Common myeloid progenitor, CD34-positive (primary cell): ENCODE results near the gene VEZF1.

Experiments
- CTCF ChIA-PET: fragments of 350-600 bp; sonication (Branson Sonifier 250); formaldehyde crosslinking; loops from one replicate; lab custom pipeline; 2021; ENCODE audit warnings: antibody characterized with exemption; lab: Charles Lee
- POLR2A ChIA-PET: fragments of 350-600 bp; sonication (Branson Sonifier 250); formaldehyde crosslinking; loops from one replicate; lab custom pipeline; 2021; ENCODE audit warnings: antibody characterized with exemption; lab: Charles Lee
- DNase-seq, 3 donors: peaks; one replicate each; pipeline versions ENCODE4 v3.0.0 to v3.0.0-alpha.2; 2013
- H3K27ac ChIP-seq, 2 experiments: 1 replicate in 1 of 2; 2 replicates in 1 of 2; pipeline ENCODE4 v1.7.0; 2013; ENCODE audit warnings: inconsistent platforms in 2 of 2, low read length in 2 of 2, mild to moderate bottlenecking in 2 of 2, low read depth in 1 of 2, moderate library complexity in 1 of 2; ENCODE audit not compliant: severe bottlenecking in 2 of 2, insufficient read depth in 1 of 2, poor library complexity in 1 of 2
- H3K27me3 ChIP-seq, 5 experiments: replicated peaks in 2 of 5; 1 replicate in 3 of 5; 2 replicates in 2 of 5; pipeline versions ENCODE4 v1.6.1 to v1.7.0; 2013; ENCODE audit warnings: low read length in 4 of 5, mild to moderate bottlenecking in 2 of 5, moderate library complexity in 2 of 5, inconsistent platforms in 1 of 5; ENCODE audit not compliant: insufficient read depth in 5 of 5, control insufficient read depth in 4 of 5
- H3K36me3 ChIP-seq, 4 experiments: 1 replicate in 2 of 4; 2 replicates in 2 of 4; pipeline versions ENCODE4 v1.6.1 to v1.7.0; 2013; ENCODE audit warnings: low read length in 3 of 4, control low read depth in 1 of 4, mild to moderate bottlenecking in 1 of 4; ENCODE audit not compliant: control insufficient read depth in 4 of 4, insufficient read depth in 4 of 4
- H3K4me1 ChIP-seq, 4 experiments: 1 replicate in 3 of 4; 2 replicates in 1 of 4; pipeline versions ENCODE4 v1.6.1 to v1.7.1; 2013; ENCODE audit warnings: low read length in 3 of 4, mild to moderate bottlenecking in 3 of 4, control low read depth in 1 of 4, inconsistent platforms in 1 of 4, moderate library complexity in 1 of 4; ENCODE audit not compliant: control insufficient read depth in 4 of 4, insufficient read depth in 4 of 4; ENCODE audit errors: control extremely low read depth in 1 of 4
- H3K4me3 ChIP-seq, 7 experiments: 1 replicate in 4 of 7; 2 replicates in 3 of 7; pipeline versions ENCODE4 v1.5.1 to v1.7.0; 2013; ENCODE audit warnings: mild to moderate bottlenecking in 7 of 7, low read length in 6 of 7, moderate library complexity in 6 of 7, inconsistent platforms in 2 of 7, low read depth in 2 of 7, control low read depth in 1 of 7; ENCODE audit not compliant: insufficient read depth in 4 of 7, control insufficient read depth in 1 of 7; ENCODE audit errors: extremely low read depth in 1 of 7
- H3K9me3 ChIP-seq, 5 experiments: 1 replicate in 4 of 5; 2 replicates in 1 of 5; pipeline versions ENCODE4 v1.6.1 to v1.7.1; 2013; ENCODE audit warnings: low read length in 4 of 5, mild to moderate bottlenecking in 2 of 5, inconsistent platforms in 1 of 5, low read depth in 1 of 5, moderate library complexity in 1 of 5; ENCODE audit not compliant: control insufficient read depth in 4 of 5, insufficient read depth in 2 of 5; ENCODE audit errors: control extremely low read depth in 1 of 5
- WGBS: methylation state at CpG from one replicate; pipeline ENCODE4 v1.1.5; 2013; ENCODE audit not compliant: insufficient coverage; 5-methylcytosine and 5-hydroxymethylcytosine counted together

Gene VEZF1

GRCh38 chr17:57926723-57927047 is 61.4 kb downstream of the VEZF1 start:
- Histone ChIP-seq H3K27ac (no peak overlapping the region), H3K36me3 (no peaks in the 10 kb centered on the region), H3K9me3 (no peaks in the 10 kb centered on the region), H3K4me1 (peaks cover 0 to 3% (median 0%) of the 10 kb centered on the region in 4 experiments), H3K27me3 (peaks cover 0 to 2% (median 0%) of the 10 kb centered on the region in 5 experiments), H3K4me3 (no peak overlapping the region)
- WGBS = 97% methylated on average over 4 of the region's 7 CpGs
- DNase-seq = no peak
- CTCF ChIA-PET = interaction anchor here (1.3 to 1.9 kb wide), 2 partner anchors 21 to 24 kb away, joined by 4 to 7 read pairs; no protein-coding TSS in a partner anchor
- POLR2A ChIA-PET = no interaction called here

GRCh38 chr17:57925361-57925990 is 62.6 kb downstream of the VEZF1 start:
- Histone ChIP-seq H3K27ac (no peak overlapping the region), H3K4me3 (no peak overlapping the region), H3K9me3 (no peaks in the 10 kb centered on the region), H3K36me3 (no peaks in the 10 kb centered on the region), H3K27me3 (peaks cover 0 to 2% (median 0%) of the 10 kb centered on the region in 5 experiments), H3K4me1 (no peaks in the 10 kb centered on the region)
- 95% methylated on average over 9 of the region's 9 CpGs for WGBS
- no peak for DNase-seq
- POLR2A ChIA-PET = no interaction called here
- CTCF ChIA-PET = interaction anchor here (0.9 to 1.9 kb wide), 5 partner anchors 14 to 70 kb away, joined by 3 to 8 read pairs (median 4); no protein-coding TSS in a partner anchor

DNA sequence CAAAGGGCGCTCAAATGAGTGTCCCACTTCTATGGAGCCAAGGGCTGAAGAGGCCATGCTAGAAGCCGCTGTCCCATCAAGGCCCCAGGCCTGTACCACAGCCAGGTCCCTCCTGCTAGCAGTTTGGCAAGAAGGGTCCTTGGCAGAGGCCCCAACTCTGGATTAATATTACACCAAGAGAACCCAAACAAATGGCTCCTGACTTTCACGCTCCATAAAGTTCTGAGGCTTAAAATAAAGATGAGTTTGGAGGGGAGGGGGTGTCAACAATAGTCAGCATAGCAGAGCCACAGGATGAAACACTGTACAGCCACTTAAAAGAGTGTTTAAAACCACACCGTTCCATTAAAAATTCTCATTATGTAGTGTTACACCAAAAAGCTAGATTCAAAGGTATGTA is 63.4 kb downstream of the VEZF1 start:
- Histone ChIP-seq H3K36me3 (no peaks in the 10 kb centered on the region), H3K4me3 (no peak overlapping the region), H3K9me3 (no peaks in the 10 kb centered on the region), H3K27ac (no peak overlapping the region), H3K4me1 (no peaks in the 10 kb centered on the region), H3K27me3 (peaks cover 0 to 2% (median 0%) of the 10 kb centered on the region in 5 experiments)
- ChIA-PET POLR2A (no interaction called here), CTCF (interaction anchor here (1.7 kb wide), 1 partner anchor 15 kb away, joined by 8 read pairs; no protein-coding TSS in a partner anchor)
- DNase-seq = no peak
- WGBS = 100% methylated on average over 2 of the region's 4 CpGs
